HG03175 (cell line): Measurements from ENCODE around the gene CGB2.
"Not testable (repeated sequence)": the region's sequence is repeated elsewhere in the genome, so short reads cannot be mapped to it uniquely, and the experiment has no call there.

Source experiments
- ATAC-seq: cut with Tn5 transposase; IDR thresholded peaks from one replicate; pipeline ENCODE4 v1.9.1; 2021; ENCODE audit warnings: mild to moderate bottlenecking, moderate library complexity; ENCODE audit not compliant: unreplicated experiment

Gene CGB2

DNA sequence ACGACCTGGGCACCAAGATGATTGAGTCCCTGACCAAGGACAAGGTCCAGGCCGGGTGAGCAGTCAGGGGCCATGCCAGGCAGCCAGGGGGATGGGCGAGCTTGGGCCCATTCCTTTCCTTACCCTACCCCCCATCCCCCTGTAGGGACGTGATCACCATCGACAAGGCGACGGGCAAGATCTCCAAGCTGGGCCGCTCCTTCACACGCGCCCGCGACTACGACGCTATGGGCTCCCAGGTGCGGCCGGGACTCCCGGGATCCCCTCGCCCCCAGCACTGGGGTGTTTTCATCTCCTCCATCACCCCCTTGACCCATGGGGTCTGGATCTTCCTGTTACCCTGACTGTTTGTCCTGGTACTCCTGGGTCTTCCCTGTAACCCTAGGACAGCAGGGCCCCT is 21.9 kb upstream of the CGB2 start:
- no peak for ATAC-seq

DNA sequence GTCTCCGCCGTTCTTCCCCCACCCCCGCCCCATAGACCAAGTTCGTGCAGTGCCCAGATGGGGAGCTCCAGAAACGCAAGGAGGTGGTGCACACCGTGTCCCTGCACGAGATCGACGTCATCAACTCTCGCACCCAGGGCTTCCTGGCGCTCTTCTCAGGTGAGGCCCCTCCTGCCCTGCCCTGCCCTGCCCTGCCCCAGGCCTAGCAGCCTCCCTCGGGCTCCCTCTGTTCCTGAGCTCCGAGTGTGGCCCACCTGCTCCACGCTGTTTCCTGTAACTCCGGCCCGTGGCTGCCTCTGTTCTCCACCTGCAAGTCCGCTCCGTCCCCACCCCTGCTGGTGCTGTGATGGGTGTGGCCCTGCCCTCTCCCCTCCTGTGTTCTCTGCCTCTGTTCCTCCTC is 21.2 kb upstream of the CGB2 start:
- ATAC-seq, result no peak

DNA sequence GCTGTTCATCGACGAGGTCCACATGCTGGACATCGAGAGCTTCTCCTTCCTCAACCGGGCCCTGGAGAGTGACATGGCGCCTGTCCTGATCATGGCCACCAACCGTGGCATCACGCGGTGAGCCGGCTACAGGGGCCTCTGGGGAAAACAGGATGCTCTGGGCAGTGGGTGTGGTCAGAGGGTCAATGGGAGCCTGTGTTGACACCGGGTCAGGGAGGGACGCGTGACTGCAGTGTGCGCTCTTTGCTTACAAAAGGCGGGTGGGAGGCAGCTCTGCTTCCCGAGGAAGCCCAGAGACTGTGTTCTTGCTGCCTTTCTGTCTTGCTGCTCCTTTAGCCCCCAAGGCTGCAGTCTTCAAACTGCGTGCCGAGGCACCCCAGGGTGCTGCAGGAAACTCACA is 20.5 kb upstream of the CGB2 start:
- ATAC-seq, result no peak

DNA sequence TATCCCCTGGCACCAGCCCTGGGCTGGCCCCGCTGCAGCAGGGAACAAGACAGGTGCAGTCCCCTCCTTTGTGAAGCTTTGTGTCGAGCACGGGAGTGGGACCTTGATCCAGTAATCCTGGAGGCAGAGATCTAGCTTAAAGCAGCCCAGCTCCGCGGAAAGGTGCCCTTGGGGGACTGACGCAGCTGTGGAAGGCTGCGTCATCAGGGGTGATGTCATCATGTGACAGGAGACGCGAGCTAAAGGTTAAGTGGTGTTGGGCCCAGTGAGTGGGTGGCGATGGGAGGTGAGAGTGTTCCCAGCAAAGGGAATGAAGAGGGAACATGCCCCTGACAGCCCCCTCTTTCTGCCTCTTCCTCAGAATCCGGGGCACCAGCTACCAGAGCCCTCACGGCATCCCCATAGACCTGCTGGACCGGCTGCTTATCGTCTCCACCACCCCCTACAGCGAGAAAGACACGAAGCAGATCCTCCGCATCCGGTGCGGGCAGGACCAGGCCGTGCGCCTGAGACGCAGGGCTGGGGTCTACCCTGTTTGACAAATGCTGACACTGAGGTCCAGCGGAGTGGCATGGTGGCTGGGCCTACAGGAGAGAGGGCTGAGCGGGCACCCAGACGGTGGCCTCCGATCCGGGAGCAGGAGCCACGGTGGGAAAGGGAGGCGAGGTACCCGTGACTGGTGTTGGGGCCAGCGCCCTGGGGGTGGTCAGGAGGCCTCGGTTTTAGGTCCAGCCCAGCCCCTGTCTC is 17.4 kb upstream of the CGB2 start:
- ATAC-seq, result no peak

DNA sequence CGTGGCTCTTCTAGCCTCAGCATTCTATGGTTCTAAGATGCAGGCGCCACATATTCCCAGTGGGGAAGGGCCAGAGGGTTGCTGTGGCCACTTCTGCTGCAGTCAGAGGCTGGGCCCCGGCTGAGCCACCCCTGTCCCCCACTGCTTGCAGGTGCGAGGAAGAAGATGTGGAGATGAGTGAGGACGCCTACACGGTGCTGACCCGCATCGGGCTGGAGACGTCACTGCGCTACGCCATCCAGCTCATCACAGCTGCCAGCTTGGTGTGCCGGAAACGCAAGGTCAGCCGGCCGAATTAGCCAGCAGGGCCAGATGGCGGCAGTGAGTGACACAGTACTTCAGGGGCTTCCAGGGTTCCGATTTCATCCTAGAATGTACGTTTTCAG is 16.8 kb upstream of the CGB2 start:
- ATAC-seq, result no peak

DNA sequence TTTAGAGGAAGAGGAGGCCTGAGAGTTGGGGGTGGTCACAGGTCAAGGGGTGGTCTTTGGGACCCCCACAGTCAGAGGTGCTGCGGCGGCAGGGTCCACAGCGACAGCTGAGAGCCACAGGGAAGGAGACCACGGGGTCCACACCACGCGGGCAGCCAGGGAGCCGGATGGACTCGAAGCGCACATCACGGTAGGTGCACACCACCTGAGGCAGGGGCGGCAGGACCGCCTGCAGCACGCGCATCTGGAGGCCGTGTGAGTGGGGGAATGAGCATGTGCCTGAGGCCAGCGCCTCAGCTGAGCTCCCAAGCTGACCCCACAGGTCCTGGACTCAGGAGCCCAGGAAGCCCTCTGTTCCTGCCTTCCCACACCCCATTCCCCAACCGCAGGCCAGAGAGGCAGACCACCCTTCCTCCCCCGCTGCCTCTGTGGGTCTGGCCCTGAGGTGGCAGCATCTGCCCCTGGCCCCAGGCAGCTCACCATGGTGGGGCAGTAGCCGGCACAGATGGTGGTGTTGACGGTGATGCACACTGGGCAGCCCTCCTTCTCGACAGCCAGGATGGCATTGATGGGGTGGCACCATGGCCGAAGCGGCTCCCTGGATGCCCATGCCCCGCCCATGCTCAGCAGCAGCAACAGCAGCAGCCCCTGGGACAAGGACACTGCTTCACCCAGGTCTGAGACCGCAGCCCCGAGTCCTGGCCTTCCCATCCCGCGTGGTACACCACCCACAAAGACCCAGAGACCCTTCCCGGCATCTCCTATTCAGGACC is 15.4 kb upstream of the CGB2 start:
- no peak for ATAC-seq

DNA sequence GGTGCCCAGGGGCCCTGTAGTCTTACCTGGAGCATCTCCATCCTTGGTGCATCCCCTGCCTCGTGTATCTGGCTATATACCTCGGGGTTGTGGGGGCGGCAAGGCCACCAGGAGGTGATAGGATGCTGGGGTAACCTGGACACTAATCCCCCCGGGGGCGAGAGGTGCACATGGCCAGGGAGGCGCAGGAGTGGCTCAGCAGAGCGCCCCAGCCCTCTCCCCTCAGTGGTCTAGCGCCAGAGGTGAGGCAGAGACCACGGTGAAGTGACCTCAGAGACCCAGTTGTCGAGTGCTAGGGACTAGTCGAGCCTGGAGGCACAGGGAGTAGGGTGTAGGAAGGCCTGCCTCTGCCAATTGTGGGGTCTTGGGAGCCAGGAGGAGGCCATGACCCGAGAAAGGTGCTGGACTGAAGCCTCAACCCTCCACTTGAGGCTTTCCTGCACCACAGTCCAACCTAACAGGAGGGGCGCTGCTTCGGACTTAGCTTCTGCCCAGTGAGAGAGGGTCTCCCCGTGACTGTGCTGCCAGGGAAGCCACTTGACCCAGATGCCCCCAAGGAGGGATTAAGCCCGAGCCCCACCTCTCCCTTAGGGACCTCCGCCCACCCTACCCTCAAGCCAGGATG is 14.5 kb upstream of the CGB2 start, which contains the start of gene LHB:
Gene LHB, minus strand, starts transcription at position 51 of the 625 bp plus-strand sequence. Its CDS starts 10 bp downstream, at position 41.
- ATAC-seq, result no peak

DNA sequence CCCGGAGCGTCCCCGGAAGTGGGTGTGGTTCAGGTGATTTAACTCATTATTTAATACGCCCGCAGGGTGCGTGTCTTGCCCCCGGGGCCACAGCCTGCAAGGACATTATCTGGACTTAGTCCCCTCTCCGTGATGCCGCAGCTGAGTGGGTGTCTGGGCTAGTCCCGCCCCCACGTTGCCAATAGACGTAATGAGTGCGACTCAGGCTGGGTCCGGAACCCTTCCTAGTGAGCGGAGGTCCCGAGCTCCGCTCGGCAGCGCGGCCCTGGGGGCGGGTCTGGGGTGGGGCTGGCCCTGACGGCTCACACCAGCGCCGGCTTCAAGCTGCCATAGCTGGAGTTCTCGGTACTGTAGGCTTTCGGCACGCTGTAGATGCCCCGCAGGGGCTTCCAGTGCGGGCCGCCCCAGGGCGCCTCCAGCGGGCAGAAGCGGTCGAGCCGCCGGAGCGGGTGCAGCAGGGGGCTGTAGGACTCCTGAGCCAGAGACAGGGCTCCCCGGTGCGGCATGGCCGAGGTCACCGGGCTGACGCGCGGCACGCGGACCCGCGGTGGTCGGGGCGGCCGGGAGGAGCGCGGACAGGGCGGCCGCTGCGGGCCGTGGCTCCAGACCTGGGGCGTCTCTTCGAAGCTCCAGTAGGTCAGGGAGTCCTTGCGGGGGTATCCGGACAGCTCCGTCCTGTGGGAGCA is 13.9 kb upstream of the CGB2 start:
- no peak for ATAC-seq

DNA sequence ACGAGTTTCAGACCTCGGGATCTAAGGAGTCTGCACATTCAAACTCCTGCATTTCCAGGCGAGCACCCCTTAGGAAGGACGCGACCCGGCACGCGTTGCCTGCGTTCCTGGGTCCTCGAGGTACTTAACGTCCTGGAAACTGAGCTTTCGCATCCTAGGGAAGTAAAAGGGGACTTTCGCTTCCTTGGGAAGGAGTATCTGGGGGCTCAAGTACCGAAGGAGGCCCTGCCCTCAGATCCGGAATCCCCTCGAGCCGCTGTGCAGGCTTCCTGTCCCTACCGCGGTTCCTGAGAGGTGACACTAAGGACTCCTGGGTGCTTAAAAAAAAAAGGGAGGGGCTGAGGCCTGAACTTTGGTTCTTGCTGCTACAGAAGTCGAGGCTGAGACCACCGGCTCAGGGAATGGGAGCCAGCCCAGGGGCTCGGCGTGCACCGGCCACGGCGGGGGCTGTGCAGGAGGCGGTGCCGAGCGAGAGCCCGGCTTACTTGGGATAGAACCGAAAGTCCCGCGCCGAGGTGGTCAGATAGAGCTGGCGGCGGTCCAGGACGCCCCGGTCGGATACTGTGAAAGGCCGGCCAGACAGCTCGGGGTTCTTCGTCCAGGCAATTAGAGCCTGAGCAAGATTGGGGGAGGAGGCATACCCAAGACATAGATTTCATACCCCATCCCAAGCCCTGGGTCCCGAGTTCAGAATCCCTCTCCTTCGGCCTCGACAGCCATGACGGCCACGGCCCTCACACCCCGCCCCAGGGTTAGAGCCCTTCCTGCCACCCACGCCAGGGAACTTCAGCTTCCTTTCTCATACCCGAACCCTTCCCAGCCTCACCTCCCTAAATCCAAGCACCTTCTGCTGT is 13.1 kb upstream of the CGB2 start:
- not testable (repeated sequence) for ATAC-seq

DNA sequence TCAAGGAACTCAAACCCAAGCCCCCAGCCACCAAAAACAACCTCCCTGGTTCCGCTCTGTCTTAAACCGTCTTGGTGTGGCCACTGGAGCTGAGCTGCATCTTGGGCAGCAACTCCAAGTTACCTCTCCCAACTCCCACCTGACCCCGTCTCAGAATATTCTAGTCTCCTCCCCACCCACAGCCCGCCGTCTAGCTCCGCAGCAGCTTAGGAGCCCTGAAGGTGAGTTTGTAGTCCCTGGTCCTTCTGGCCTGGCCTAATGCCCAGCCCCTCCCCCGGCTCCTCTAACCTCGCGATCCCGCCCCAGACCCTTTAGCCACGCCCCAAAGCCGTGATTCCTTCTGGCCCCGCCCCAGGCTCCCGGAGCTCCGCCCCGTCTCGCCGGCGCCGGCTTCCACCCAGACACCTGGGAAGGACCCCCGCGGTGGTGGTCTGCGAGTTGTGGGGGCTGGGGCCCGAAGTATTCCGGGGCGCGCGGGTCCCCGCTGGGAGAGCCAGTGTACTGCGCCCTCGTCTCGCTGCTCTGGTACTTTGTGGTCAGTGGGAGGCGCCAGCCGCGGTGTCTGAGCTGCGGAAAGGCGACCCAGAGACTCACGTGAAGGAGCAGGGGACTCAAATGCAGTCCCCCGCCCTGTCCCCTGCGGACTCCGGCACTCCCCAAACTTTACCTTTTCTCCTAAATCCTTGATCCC is 12.3 kb upstream of the CGB2 start:
- ATAC-seq, result no peak

DNA sequence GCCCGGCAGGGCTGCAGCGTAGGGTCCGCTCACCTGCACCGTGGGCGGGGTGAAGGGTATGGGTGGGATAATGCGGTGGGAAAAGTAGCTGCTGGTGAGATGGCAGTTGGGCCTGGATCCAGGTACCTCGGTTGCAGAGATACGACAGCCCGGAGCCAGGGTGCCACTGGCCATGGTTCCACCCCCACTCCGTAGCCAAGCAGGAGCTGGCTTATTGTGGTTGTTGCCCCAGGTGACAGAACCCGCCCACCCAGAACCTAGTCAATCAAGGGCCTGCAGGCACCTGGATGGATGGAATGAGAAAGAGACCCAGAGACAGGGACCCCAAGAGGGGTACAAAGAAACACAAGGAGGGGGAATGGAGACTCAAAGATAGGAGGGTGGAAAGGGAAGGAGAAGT is 11.3 kb upstream of the CGB2 start:
- ATAC-seq, result no peak

DNA sequence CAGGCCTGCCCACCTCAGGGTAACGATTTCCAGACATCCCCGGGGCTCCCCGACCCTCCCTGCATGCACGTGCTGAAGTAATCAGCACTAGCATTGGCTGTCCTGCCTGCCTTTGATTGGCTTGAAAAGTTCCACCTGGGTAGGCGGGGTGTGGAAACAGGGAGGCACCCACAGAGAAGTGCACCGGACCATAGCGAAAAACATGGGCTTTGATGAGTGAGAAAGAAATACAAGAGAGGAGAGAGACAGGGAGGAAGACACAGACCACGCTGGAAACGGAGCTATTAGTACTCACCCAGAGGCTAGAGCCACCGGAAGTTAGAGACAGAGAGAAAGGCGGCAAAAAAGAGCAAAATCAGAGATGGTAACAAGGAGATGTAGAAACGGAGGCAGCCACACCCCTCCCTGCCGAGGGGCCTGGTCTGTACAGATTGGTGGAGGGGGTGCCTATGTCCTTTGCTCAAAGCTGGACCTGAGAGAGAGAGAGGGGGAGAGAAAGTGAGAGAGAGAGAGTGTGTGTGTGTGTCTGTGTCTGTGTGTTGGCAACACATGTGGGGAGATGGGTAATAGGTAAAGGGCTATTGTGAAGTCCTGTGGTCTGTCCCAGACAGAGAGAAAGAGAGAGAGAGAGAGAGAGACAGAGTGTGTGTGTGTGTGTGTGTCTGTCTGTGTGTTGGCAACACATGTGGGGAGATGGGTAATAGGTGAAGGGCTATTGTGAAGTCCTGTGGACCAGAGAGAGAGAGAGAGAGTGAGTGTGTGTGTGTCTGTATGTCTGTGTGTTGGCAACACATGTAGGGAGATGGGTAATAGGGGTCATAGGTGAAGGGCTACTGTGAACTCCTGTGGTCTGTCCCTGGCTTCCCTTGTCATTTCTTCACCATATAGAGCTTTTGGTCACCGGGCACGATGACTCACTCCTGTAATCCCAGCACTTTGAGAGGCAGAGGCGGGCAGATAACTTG is 10.5 kb upstream of the CGB2 start:
- ATAC-seq, result no peak

DNA sequence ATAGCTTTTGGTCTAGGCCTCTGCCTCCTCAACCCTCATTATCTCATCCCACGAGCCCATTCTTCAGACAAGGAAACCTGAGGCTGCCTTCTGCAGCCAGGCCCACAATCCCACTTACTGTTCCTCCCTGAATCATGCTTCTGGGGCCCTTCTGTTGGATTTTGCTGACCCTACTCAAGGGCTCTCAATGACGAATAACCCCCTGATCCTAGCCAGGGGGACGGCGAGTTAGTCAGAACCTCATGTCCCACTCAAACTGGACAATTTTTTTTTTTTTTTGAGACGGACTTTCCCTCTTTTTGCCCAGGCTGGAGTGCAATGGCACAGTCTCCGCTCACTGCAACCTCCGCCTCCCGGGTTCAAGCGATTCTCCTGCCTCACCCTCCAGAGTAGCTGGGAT is 9.6 kb upstream of the CGB2 start:
- ATAC-seq, result no peak

DNA sequence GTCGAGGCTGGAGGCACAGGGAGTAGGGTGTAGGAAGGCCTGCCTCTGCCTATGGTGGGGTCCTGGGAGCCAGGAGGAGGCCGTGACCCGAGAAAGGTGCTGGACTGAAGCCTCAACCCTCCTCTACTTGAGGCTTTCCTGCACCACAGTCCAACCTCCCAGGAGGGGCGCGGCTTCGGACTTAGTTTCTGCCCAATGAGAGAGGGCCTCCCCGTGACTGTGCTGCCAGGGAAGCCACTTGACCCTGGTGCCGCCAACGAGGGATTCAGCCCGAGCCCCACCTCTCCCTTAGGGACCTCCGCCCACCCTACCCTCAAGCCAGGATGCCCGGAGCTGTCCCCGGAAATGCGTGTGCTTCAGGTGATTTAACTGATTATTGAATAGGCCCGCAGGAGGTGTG is 7.5 kb upstream of the CGB2 start, which contains the start of gene CGB3:
Gene CGB3, minus strand, starts transcription at position 101 of the 400 bp plus-strand sequence. CDS start 362 bp downstream, outside the sequence.
- not testable (repeated sequence) for ATAC-seq

DNA sequence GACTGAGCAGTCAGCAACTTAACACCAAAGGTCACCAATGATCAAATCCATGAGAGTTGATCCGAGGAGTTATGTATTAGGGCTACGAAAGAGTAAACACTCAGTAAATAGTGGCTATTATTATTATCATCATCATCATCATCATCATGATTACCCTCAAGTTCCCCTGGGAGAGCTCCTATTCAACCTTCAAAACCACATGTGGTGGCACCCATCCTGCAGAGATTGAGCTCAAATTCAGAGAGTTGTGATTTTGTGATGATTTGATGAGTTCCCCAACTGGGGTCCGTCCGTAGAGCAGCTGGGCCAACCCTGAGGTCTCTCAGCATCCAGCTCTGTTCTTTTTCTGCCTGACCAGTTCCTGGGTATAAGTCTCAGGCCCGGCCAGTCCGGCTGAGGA is 6.6 kb upstream of the CGB2 start:
- not testable (repeated sequence) for ATAC-seq

DNA sequence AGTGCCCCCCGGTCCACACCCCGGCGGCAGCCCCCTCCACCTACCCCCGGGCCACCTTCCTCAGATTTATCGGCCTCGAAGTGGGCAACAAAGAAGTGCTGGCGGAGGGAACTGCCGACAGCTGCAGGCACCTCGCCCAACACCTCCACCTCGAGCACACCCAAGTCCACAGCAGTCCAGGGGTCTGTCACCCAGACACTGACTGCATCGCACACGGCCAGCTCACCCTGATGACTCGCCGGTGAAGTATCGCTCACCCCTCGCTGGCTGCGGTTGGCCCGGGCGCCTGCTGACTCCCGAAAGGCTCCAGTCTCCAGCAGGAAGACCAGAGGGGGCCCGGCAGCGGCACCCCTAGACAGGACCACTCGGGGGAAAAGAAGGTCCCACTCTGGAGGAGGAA is 6.1 kb upstream of the CGB2 start:
- not testable (repeated sequence) for ATAC-seq

DNA sequence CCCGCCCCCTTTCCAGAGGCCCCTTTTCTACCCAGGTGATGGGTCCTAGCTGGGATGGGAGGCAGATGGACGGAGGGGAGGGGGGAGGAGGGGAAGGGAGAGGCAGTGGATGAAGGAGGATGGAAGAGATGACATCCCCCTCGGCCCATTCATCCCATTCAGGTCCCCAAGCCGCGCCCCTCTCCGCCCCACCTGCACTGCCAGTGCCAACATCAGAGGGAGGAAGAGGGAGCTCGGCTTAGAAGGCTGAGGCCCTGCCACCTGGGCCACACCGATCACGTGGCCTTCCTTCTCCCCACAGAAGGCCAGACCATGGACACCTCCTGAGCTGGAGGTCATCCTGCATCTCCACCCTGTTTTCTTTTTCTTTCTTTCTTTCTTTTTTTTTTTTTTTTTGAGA is 3.0 kb upstream of the CGB2 start:
- ATAC-seq, result not testable (repeated sequence)

DNA sequence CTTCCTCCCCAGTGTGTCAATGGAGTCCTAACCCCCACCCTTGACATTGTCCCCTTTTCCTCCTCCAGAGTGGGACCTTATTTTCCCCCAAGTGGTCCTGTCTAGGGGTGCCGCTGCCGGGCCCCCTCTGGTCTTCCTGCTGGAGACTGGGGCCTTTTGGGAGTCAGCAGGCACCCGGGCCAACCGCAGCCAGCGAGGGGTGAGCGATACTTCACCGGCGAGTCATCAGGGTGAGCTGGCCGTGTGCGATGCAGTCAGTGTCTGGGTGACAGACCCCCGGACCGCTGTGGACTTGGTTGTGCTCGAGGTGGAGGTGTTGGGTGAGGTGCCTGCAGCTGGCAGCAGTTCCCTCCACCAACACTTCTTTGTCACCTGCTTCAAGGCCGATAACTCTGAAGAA is 1.9 kb upstream of the CGB2 start:
- ATAC-seq, result not testable (repeated sequence)
